IPS DF 6.9 (cell line): ENCODE measurements around the gene CDX1.

Experiments
- DNase-seq: peaks from one replicate; pipeline ENCODE4 v3.0.0-alpha.2; 2013; ENCODE audit warnings: low read depth, low spot score
- H3K27ac ChIP-seq: one replicate; pipeline ENCODE4 v1.5.1; 2013; ENCODE audit warnings: low read length, control low read depth
- H3K27me3 ChIP-seq: 2 replicates; pipeline ENCODE4 v1.6.1; 2013; ENCODE audit warnings: mild to moderate bottlenecking, low read length; ENCODE audit not compliant: control insufficient read depth, insufficient read depth
- H3K36me3 ChIP-seq: 2 replicates; pipeline ENCODE4 v1.6.1; 2013; ENCODE audit warnings: low read length; ENCODE audit not compliant: control insufficient read depth, insufficient read depth
- H3K4me1 ChIP-seq: 2 replicates; pipeline ENCODE4 v1.6.1; 2013; ENCODE audit warnings: low read length; ENCODE audit not compliant: control insufficient read depth, insufficient read depth
- H3K4me3 ChIP-seq: 2 replicates; pipeline ENCODE4 v1.5.1; 2013; ENCODE audit warnings: mild to moderate bottlenecking, low read length
- H3K9me3 ChIP-seq: 2 replicates; pipeline ENCODE4 v1.6.1; 2013; ENCODE audit warnings: low read length, inconsistent platforms; ENCODE audit not compliant: control insufficient read depth, insufficient read depth
- WGBS: extraction: QIAGEN DNeasy Blood & Tissue Kit; methylation state at CpG from one replicate; pipeline ENCODE4 v1.1.7; 2013; ENCODE audit warnings: mixed read lengths, missing lambda C conversion rate; ENCODE audit not compliant: insufficient read length, insufficient coverage; 5-methylcytosine and 5-hydroxymethylcytosine counted together

CDX1 gene

DNA sequence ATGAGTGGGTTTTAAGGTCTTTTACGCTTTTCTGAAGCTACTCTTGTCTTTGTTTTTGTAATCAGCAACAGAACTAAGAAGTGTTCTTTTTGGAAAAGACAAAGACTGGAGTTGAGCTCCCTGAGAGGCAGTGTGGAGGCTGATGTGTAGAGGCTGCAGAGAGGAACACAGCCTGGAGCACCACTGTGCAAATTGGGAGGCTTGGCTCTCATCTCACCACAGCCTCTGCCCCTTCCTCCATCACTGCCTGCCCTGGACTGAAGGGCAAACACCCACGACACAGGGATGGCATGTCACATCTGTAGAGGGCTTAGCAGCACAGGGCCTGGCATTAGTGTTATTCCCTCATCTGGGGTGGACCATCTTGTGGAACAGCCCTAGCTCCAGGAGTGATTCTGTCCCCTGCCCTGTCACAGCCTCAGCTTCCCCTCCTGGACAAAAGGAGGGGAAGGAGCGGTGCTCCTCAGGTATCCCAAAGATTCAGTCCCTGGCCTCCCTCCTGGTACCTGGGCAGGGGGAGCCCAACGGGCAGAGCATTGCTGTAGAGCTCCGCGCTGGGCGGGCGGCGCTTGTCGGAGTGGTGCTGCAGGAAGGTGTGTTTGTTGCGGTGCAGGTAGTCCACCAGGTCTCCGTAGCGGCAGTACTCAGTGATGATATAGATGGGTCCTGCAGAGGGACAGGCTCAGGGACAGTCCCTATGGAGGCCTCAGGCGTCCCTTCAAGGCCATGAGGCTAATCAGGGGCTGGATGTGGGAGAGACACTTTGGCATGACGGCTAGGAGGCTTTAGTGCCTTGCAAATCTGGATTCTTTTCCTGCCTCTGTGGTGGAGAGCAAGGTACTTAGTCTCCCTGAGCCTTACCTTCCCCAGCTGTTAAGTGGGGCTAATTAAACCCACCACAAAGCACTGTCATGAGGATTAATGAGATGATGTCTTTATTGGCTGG, 43.8 kb upstream of the CDX1 start:
- H3K4me3 ChIP-seq = no peak overlapping the region
- no peak overlapping the region for H3K27ac ChIP-seq
- no peaks in the 10 kb centered on the region for H3K36me3 ChIP-seq
- H3K9me3 ChIP-seq = no peaks in the 10 kb centered on the region
- no peak for DNase-seq
- H3K4me1 ChIP-seq = no peaks in the 10 kb centered on the region; the same call in 1 of the 2 replicates
- WGBS = no CpG with 5 or more reads among the region's 15 CpGs
- no peaks in the 10 kb centered on the region for H3K27me3 ChIP-seq

DNA sequence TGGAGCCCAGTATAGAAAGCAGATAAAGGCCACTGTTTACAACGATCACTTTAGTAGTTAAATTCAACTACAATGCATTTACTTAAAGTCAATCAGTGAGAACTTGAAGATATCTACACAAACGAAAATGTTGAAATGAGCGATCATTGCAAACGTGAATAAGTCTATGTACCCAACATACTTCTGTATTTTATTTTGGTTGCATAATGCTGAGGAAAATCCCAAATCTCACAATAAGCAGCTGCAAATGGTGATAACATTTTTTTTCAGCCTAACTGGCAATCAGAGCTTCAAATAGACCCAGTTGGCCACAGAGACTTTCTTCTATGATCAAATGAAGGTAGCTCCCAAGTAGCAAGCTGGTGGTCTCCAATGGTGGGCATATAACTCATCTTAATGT, 43.0 kb upstream of the CDX1 start:
- H3K4me3 ChIP-seq = no peak overlapping the region
- no peak overlapping the region for H3K27ac ChIP-seq
- WGBS = no CpG with 5 or more reads among the region's 4 CpGs
- no peaks in the 10 kb centered on the region for H3K9me3 ChIP-seq
- no peaks in the 10 kb centered on the region; the same call in 1 of the 2 replicates for H3K4me1 ChIP-seq
- DNase-seq = no peak
- no peaks in the 10 kb centered on the region for H3K27me3 ChIP-seq
- H3K36me3 ChIP-seq = no peaks in the 10 kb centered on the region

DNA sequence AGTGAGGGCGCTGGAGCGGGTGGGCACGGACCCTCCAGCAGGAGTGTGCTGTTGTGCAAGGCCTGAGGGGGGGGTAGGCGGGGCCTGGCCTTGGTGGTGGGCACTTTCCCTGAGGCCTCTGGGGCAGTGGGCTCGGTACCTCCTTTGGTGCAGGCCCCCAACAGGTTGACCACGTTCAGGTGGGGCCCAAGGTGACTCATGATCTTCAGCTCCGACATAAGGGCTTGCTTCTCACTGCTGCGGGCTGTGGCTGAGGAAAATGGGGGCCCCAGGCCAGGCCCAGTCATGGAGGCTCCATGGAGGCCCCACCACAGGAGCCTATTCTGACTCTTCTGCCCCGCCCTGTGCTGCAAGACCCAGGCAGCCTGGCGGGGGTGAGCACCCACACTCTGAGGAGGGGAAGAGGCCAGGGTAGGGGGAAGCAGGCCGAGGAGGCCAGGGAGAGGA, 42.4 kb upstream of the CDX1 start:
- no peaks in the 10 kb centered on the region; the same call in 1 of the 2 replicates for H3K4me1 ChIP-seq
- H3K27me3 ChIP-seq = no peaks in the 10 kb centered on the region
- no peak overlapping the region for H3K4me3 ChIP-seq
- H3K27ac ChIP-seq = no peak overlapping the region
- no CpG with 5 or more reads among the region's 11 CpGs for WGBS
- H3K9me3 ChIP-seq = no peaks in the 10 kb centered on the region
- no peak for DNase-seq
- H3K36me3 ChIP-seq = no peaks in the 10 kb centered on the region

DNA sequence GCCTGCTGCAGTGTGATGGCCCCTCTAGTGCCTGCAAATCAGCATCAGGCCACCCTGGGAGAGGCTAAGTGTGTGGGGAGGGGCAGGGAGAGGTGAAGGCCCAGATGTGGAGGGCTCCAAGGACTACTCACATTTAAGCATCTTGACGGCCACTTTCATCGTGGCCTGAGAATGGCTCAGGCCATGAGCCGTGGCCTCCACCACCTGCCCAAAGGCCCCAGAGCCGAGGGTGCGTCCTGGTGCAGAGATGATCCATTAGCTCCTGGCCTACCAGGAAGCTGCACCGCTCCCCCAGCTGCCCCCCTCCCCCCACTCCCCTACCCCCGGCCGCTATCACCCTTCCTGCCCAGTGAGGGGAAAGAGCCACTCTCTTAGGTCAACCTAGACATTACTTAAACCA, 42.0 kb upstream of the CDX1 start:
- no peaks in the 10 kb centered on the region for H3K9me3 ChIP-seq
- H3K27me3 ChIP-seq = no peaks in the 10 kb centered on the region
- no peak overlapping the region for H3K4me3 ChIP-seq
- no peaks in the 10 kb centered on the region; the same call in 1 of the 2 replicates for H3K4me1 ChIP-seq
- no CpG with 5 or more reads among the region's 8 CpGs for WGBS
- no peaks in the 10 kb centered on the region for H3K36me3 ChIP-seq
- DNase-seq = no peak
- no peak overlapping the region for H3K27ac ChIP-seq

DNA sequence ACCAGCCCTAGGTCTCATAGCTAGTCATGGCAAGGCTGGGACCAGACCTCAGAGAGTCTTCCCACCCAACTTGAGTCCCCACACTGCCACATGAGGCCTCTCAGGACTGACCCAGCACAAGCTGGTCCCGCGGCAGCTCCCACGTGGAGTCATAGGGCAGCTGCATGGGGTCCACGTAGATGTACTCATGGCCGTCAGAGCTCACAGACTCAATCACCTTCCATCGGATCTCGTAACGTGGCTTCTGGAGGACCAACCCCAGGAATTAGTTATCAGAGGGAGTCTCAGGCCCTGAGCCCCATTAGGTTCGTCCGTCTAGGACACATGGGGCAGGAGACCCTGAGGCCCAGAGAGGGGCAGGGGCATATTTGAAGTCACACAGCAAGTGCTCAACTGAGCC, 41.2 kb upstream of the CDX1 start:
- peaks cover under 1% of the 10 kb centered on the region for H3K4me1 ChIP-seq
- no peak overlapping the region for H3K27ac ChIP-seq
- no peaks in the 10 kb centered on the region for H3K27me3 ChIP-seq
- no CpG with 5 or more reads among the region's 10 CpGs for WGBS
- H3K4me3 ChIP-seq = no peak overlapping the region
- H3K9me3 ChIP-seq = no peaks in the 10 kb centered on the region
- H3K36me3 ChIP-seq = no peaks in the 10 kb centered on the region
- no peak for DNase-seq

DNA sequence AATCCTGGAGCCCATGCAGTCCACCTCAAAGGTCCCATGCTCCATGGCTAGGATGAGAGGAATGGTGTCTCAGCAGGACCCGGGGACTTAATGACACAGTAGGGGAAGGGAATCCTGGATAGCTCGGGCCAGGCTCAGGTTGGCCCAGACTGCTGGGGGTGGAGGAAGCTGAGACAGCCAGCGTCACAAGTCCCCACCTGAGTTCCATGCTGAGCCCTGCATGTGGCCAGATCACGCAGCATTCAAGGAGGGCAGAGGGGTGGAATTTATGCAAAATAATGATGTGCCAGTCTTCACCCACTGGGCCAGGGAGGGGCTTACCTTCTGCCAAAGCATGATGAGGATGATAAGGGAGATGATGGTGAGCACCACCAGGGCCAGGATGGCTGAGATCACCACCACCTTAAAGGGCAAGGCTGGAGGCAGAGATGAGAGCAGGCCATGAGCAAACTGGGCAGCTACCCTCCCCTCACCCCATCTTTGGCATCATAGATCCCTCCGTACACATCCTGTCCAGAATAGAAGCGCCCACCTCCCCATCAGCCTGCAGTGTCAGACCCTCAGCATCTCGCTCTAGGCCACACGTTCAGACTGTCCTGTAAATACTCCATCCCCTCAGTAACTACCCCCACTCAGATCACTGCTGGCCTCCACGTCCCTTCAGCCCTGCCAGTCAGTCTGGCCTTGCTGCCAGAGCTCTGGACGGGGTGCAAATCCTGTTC, 40.2 kb upstream of the CDX1 start:
- no peak overlapping the region for H3K4me3 ChIP-seq
- no CpG with 5 or more reads among the region's 10 CpGs for WGBS

DNA sequence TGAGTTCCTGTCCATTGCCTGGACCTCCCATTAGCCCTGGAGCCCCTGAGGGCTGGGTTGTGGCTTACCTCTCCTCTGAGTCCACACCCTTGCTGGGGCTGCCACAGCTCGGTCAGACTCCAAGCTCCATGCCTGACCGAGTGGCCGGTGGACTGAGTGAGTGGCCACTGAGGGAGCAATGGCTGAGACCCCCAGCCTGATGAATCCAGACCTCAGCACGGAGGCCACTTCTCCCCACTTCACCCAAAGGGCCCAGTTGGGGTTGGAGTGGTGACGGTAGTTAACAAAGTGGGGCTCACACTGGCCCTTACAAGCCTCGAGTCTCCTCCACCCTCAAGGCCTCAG, 39.7 kb upstream of the CDX1 start:
- H3K4me1 ChIP-seq = peaks cover 4% of the 10 kb centered on the region
- no peaks in the 10 kb centered on the region for H3K27me3 ChIP-seq
- no peak overlapping the region for H3K4me3 ChIP-seq
- DNase-seq = no peak
- no CpG with 5 or more reads among the region's 6 CpGs for WGBS
- no peaks in the 10 kb centered on the region for H3K36me3 ChIP-seq
- H3K27ac ChIP-seq = no peak overlapping the region
- no peaks in the 10 kb centered on the region for H3K9me3 ChIP-seq

More for the DNA sequence above, 40.2 kb upstream of the CDX1 start:
- H3K27me3 ChIP-seq = no peaks in the 10 kb centered on the region
- no peak overlapping the region for H3K27ac ChIP-seq
- H3K36me3 ChIP-seq = no peaks in the 10 kb centered on the region
- H3K9me3 ChIP-seq = no peaks in the 10 kb centered on the region
- H3K4me1 ChIP-seq = peaks cover 2% of the 10 kb centered on the region
- no peak for DNase-seq

DNA sequence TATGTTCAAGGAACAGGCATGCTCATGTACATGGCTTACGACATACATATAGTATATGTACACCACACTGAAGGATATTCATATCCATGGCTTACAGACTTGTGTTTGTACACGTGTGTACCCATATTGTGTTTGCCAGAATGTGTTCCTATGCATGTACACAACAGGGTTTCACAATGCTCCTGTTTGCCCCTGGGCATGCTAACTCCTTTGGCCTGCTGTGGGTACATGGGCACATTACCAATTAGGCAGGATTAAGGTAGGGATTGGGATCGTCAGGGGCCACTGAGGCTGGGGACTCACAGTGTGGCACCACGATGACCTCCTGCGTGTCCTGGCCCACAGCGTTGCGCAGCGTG, 37.1 kb upstream of the CDX1 start:
- H3K36me3 ChIP-seq = no peaks in the 10 kb centered on the region
- H3K9me3 ChIP-seq = no peaks in the 10 kb centered on the region
- H3K27me3 ChIP-seq = no peaks in the 10 kb centered on the region
- no peak overlapping the region for H3K4me3 ChIP-seq
- no peak for DNase-seq
- WGBS = no CpG with 5 or more reads among the region's 8 CpGs
- H3K4me1 ChIP-seq = peaks cover 4% of the 10 kb centered on the region
- no peak overlapping the region for H3K27ac ChIP-seq

DNA sequence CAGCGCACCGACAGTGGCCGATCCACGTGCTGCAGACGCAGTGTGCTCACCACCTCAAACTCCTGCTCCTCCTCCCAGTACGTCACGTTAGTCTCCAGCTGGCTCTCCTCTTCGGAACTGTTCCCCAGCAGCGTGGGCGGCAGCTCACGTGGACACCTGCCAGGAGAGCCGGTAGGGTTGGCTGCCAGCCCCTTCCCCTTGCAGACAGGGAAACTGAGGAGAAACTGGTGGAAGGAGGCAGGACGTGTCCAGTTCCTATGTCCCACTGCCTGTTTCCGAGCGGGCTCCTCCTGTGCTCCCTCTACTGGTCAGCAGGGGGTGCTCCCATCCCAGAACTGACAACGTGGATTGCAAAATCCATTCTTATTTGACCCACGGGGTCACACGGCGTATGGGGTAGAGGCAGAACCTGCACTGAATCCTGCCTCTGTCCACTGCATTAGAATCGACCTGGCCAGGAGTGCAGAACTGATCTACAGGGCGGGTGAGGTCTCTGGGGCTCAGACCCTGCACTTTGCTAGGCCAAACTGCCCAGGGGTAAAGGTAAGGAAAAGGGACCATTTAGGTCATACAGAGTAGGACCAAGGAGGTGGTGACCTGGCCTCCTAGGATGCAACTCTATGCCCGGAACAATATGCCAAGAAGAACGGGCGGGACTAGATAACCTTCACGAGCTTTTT, 36.6 kb upstream of the CDX1 start:
- Histone ChIP-seq H3K27ac (no peak overlapping the region), H3K4me3 (no peak overlapping the region), H3K9me3 (no peaks in the 10 kb centered on the region), H3K36me3 (no peaks in the 10 kb centered on the region), H3K27me3 (no peaks in the 10 kb centered on the region), H3K4me1 (peaks cover 4% of the 10 kb centered on the region)
- no CpG with 5 or more reads among the region's 25 CpGs for WGBS
- no peak for DNase-seq

DNA sequence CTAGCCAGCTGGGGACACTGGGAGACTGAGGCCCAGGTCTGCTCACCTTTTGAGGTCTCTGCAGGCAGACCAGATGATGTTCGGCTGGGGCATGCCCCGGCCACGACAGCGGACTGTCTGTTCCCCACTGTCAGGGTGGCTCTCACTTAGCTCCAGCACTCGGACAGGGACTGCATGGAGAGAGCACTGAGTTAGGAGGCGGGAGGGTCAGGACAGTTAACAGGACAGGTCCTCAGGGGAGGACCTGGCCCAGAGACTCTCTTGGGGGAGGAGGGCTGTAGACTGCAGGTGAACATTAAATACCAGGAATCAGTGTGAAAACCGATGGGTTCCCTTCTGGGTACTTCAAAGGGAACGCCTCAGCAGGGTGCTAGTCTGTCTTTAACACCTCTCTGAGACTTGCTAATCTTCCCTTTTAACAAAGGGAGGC, 36.1 kb upstream of the CDX1 start:
- H3K36me3 ChIP-seq = no peaks in the 10 kb centered on the region
- no peak overlapping the region for H3K27ac ChIP-seq
- no peaks in the 10 kb centered on the region for H3K27me3 ChIP-seq
- DNase-seq = no peak
- no peak overlapping the region for H3K4me3 ChIP-seq
- no peaks in the 10 kb centered on the region for H3K9me3 ChIP-seq
- peaks cover 4% of the 10 kb centered on the region for H3K4me1 ChIP-seq
- no CpG with 5 or more reads among the region's 8 CpGs for WGBS
